Activated naive CD8-positive, alpha-beta T cell treated with anti-CD3 and anti-CD28 coated beads, Interleukin-2, amount 50 U/mL, for 24 hours (primary cell): Measurements from ENCODE around the gene PTPRN2.

Experiments used
- ATAC-seq: fragments of 150-1000 bp; cut with Tn5 transposase; one replicate; pipeline ENCODE4 v1.10.0; 2021
- DNase-seq: peaks from one replicate; pipeline ENCODE4 v3.0.0; 2021
- H3K27ac Mint-ChIP-seq: one replicate; pipeline ENCODE4 v1.8.0; 2021; ENCODE audit warnings: mild to moderate bottlenecking, mixed read lengths
- H3K27me3 Mint-ChIP-seq: one replicate; pipeline ENCODE4 v1.8.0; 2021; ENCODE audit warnings: mixed read lengths
- H3K36me3 Mint-ChIP-seq: one replicate; pipeline ENCODE4 v1.8.0; 2021; ENCODE audit warnings: low read depth, mixed read lengths
- H3K4me1 Mint-ChIP-seq: one replicate; pipeline ENCODE4 v1.8.0; 2021; ENCODE audit warnings: mixed read lengths
- H3K4me3 Mint-ChIP-seq: one replicate; pipeline ENCODE4 v1.8.0; 2021; ENCODE audit warnings: mild to moderate bottlenecking, moderate library complexity, mixed read lengths
- H3K9me3 Mint-ChIP-seq: one replicate; pipeline ENCODE4 v1.8.0; 2021; ENCODE audit warnings: mixed read lengths

Gene PTPRN2

GRCh38 chr7:157753713-157754415, 833.8 kb downstream of the PTPRN2 start:
- no peak overlapping the region for H3K4me3 Mint-ChIP-seq
- no peaks in the 10 kb centered on the region for H3K9me3 Mint-ChIP-seq
- H3K36me3 Mint-ChIP-seq = no peaks in the 10 kb centered on the region
- H3K27me3 Mint-ChIP-seq = no peaks in the 10 kb centered on the region
- DNase-seq (no peak), ATAC-seq (no peak)
- H3K4me1 Mint-ChIP-seq = no peaks in the 10 kb centered on the region
- H3K27ac Mint-ChIP-seq = no peak overlapping the region

GRCh38 chr7:157752832-157753291, 834.8 kb downstream of the PTPRN2 start:
- DNase-seq (no peak), ATAC-seq (no peak)
- no peak overlapping the region for H3K27ac Mint-ChIP-seq
- H3K27me3 Mint-ChIP-seq = no peaks in the 10 kb centered on the region
- H3K4me3 Mint-ChIP-seq = no peak overlapping the region
- no peaks in the 10 kb centered on the region for H3K36me3 Mint-ChIP-seq
- H3K4me1 Mint-ChIP-seq = no peaks in the 10 kb centered on the region
- H3K9me3 Mint-ChIP-seq = no peaks in the 10 kb centered on the region

GRCh38 chr7:157751951-157752673, 835.5 kb downstream of the PTPRN2 start:
- DNase-seq (no peak), ATAC-seq (no peak)
- Mint-ChIP-seq H3K27me3 (no peaks in the 10 kb centered on the region), H3K4me3 (no peak overlapping the region), H3K36me3 (no peaks in the 10 kb centered on the region), H3K27ac (no peak overlapping the region), H3K9me3 (no peaks in the 10 kb centered on the region), H3K4me1 (no peaks in the 10 kb centered on the region)

- Mint-ChIP-seq H3K27ac (no peak overlapping the region), H3K36me3 (no peaks in the 10 kb centered on the region), H3K27me3 (no peaks in the 10 kb centered on the region), H3K9me3 (no peaks in the 10 kb centered on the region), H3K4me3 (no peak overlapping the region), H3K4me1 (no peaks in the 10 kb centered on the region)
- no peak for DNase-seq
- no peak for ATAC-seq
Measured at GRCh38 chr7:157751406-157751805, 836.2 kb downstream of the PTPRN2 start.

GRCh38 chr7:157750291-157750690, 837.3 kb downstream of the PTPRN2 start:
- Mint-ChIP-seq H3K4me1 (no peaks in the 10 kb centered on the region), H3K36me3 (no peaks in the 10 kb centered on the region), H3K27me3 (no peaks in the 10 kb centered on the region), H3K4me3 (no peak overlapping the region), H3K9me3 (no peaks in the 10 kb centered on the region), H3K27ac (no peak overlapping the region)
- ATAC-seq = no peak
- DNase-seq = no peak

- no peaks in the 10 kb centered on the region for H3K9me3 Mint-ChIP-seq
- H3K4me3 Mint-ChIP-seq = no peak overlapping the region
- no peaks in the 10 kb centered on the region for H3K36me3 Mint-ChIP-seq
- no peaks in the 10 kb centered on the region for H3K27me3 Mint-ChIP-seq
- no peaks in the 10 kb centered on the region for H3K4me1 Mint-ChIP-seq
- DNase-seq (no peak), ATAC-seq (no peak)
- H3K27ac Mint-ChIP-seq = no peak overlapping the region
Measured at GRCh38 chr7:157745721-157746709, 841.6 kb downstream of the PTPRN2 start.

- H3K4me3 Mint-ChIP-seq = no peak overlapping the region
- H3K9me3 Mint-ChIP-seq = no peaks in the 10 kb centered on the region
- H3K4me1 Mint-ChIP-seq = no peaks in the 10 kb centered on the region
- DNase-seq (no peak), ATAC-seq (no peak)
- H3K36me3 Mint-ChIP-seq = no peaks in the 10 kb centered on the region
- H3K27ac Mint-ChIP-seq = no peak overlapping the region
- no peaks in the 10 kb centered on the region for H3K27me3 Mint-ChIP-seq
Measured at GRCh38 chr7:157744786-157745601, 842.6 kb downstream of the PTPRN2 start.

- no peak overlapping the region for H3K4me3 Mint-ChIP-seq
- DNase-seq (no peak), ATAC-seq (no peak)
- H3K27ac Mint-ChIP-seq = no peak overlapping the region
- H3K9me3 Mint-ChIP-seq = no peaks in the 10 kb centered on the region
- no peaks in the 10 kb centered on the region for H3K4me1 Mint-ChIP-seq
- no peaks in the 10 kb centered on the region for H3K36me3 Mint-ChIP-seq
- no peaks in the 10 kb centered on the region for H3K27me3 Mint-ChIP-seq
Measured at GRCh38 chr7:157743781-157744525, 843.7 kb downstream of the PTPRN2 start.

- no peak overlapping the region for H3K4me3 Mint-ChIP-seq
- no peaks in the 10 kb centered on the region for H3K9me3 Mint-ChIP-seq
- ATAC-seq (no peak), DNase-seq (no peak)
- no peaks in the 10 kb centered on the region for H3K4me1 Mint-ChIP-seq
- H3K27ac Mint-ChIP-seq = no peak overlapping the region
- peaks cover 3% of the 10 kb centered on the region for H3K27me3 Mint-ChIP-seq
- no peaks in the 10 kb centered on the region for H3K36me3 Mint-ChIP-seq
Measured at GRCh38 chr7:157740251-157740798, 847.3 kb downstream of the PTPRN2 start.

GRCh38 chr7:157739650-157740049, 848.0 kb downstream of the PTPRN2 start:
- no peak for DNase-seq
- Mint-ChIP-seq H3K27ac (no peak overlapping the region), H3K27me3 (peaks cover 3% of the 10 kb centered on the region), H3K4me1 (no peaks in the 10 kb centered on the region), H3K36me3 (no peaks in the 10 kb centered on the region), H3K9me3 (no peaks in the 10 kb centered on the region), H3K4me3 (no peak overlapping the region)
- ATAC-seq = no peak

- H3K27ac Mint-ChIP-seq = no peak overlapping the region
- no peaks in the 10 kb centered on the region for H3K36me3 Mint-ChIP-seq
- no peaks in the 10 kb centered on the region for H3K4me1 Mint-ChIP-seq
- DNase-seq = no peak
- no peak overlapping the region for H3K4me3 Mint-ChIP-seq
- peaks cover 3% of the 10 kb centered on the region for H3K27me3 Mint-ChIP-seq
- ATAC-seq = no peak
- no peaks in the 10 kb centered on the region for H3K9me3 Mint-ChIP-seq
Measured at GRCh38 chr7:157739031-157739430, 848.6 kb downstream of the PTPRN2 start.

- DNase-seq = no peak
- Mint-ChIP-seq H3K27ac (no peak overlapping the region), H3K4me3 (no peak overlapping the region), H3K9me3 (no peaks in the 10 kb centered on the region), H3K4me1 (no peaks in the 10 kb centered on the region), H3K36me3 (no peaks in the 10 kb centered on the region), H3K27me3 (peaks cover 3% of the 10 kb centered on the region)
- no peak for ATAC-seq
Measured at GRCh38 chr7:157738066-157738460, 849.6 kb downstream of the PTPRN2 start.
